Fibroblast of the conjunctiva (primary cell): ENCODE measurements around the gene RCBTB2.
"Not testable (repeated sequence)": the region's sequence is repeated elsewhere in the genome, so short reads cannot be mapped to it uniquely, and the experiment has no call there.

Source experiments
- DNase-seq: peaks from one replicate; pipeline ENCODE4 v3.0.0-alpha.2; 2010; ENCODE audit warnings: low read depth

RCBTB2 gene

DNA sequence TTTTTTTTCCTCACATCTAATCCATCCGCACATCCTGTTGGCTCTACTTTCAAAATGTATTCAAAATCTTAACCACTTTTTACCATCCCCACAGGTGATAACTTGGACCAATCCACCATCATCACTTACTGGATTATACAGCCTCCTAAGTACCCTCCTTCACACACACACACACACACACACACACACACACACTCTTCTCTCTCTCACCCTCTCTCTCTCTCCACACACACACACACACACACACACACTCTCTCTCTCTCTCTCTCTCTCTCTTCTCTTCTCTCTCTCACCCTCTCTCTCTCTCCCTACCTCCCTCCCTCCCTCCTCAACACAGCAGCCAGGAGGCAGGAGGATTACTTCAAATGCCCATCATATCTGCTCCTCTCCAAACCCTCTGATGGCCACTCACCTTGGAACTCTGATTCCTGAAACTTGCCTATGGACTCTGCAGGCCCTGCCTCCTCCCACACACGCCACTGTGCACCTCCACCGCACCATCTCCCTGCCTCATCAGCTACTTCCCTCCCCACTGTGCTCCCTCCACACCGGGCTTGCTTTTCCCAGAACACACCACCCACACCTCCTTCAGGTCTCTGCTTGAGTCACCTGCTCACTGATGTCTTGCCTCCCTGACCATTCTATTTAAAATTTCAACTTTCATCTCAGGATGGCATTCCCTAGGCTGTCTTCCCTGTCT lies 39.7 kb downstream of the RCBTB2 start:
- no peak for DNase-seq

GRCh38 chr13:48492470-48493065 lies 40.3 kb downstream of the RCBTB2 start:
- DNase-seq: no peak

- DNase-seq: no peak
Observed at GRCh38 chr13:48492096-48492440, 40.8 kb downstream of the RCBTB2 start.

DNA sequence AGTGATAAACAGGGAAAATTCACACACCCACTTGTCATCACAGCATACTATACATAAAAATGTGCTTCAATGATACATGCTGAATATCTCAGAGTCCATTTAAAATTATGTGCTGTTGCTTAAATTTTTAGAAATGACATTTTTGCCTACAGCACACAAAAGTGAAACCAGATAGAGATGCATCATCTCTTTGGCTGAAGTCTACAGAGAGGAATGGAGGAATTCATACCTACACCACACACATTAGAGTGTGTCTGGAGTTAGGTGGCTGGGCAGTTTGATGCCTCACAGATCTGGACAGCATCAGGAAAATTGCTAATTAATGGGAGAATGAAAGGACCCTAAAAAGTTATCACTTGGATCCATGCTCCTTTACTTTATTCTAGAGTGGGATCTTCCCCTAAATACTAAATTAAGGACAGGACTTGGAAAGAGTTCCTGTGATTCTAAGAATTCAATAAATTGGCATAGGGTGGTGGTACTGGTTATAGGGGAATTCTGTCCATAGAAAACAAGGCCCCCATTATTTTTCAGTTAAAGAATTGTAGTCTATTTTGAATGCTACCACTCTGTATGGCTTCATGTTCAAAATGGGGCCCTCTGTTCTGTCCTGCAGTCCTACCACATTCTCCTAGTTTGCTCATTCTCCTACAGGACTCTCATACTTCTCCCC lies 41.3 kb downstream of the RCBTB2 start:
- DNase-seq: no peak

DNA sequence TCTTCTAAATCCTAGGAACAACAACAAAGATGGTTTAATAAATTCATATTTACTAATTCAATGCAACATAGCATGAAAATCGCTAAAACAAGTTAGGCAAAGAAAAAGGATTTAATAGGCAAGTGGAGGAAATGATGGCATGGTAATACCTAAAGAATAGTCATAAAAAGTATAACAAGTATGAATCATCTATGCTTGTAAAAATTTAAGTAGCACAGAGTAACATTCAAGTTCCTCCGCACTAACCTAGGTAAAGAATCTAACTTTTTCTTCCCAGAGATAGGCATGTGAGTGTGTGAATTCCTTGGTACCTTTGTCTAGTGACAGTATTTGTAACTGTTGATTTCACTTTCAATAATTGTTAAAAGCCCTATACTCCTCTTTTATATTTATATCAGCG lies 42.6 kb downstream of the RCBTB2 start:
- DNase-seq: no peak

DNA sequence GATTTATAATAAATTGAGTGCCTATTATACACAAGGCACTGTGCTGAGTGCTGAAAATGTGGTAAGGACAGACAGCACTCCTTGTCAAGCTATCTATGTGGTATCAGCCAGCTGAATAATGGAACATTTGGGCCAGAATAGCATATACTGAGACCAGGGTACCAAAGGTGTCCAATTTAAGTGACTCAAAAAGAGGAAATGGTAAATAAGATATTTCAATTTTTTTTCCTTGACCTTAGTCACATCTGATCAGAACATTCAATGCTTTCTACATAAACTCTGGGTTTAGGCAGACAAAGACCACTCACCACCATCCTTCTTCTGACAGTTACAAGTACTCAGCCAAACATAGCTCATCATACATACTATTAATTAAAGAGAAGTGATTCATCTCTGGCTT lies 43.2 kb downstream of the RCBTB2 start:
- DNase-seq: no peak

DNA sequence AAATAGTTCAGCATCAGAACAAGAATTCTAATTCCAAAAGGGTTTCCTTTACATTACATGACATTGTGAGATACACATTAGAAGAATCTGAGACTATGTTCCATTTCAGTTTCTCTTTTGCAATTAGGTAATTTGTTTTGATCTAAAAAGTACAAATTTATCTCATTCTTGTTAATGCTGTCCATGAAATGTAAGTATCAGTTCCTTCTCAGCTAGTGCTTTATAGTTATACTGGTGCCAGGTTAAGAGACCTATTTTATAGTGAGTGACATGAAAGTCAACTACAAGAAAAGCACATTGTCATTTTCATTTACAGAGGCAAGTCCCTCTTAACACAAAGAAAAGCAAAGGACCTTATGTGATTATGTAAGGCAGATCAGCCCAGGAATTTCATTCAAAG lies 43.9 kb downstream of the RCBTB2 start:
- no peak for DNase-seq

DNA sequence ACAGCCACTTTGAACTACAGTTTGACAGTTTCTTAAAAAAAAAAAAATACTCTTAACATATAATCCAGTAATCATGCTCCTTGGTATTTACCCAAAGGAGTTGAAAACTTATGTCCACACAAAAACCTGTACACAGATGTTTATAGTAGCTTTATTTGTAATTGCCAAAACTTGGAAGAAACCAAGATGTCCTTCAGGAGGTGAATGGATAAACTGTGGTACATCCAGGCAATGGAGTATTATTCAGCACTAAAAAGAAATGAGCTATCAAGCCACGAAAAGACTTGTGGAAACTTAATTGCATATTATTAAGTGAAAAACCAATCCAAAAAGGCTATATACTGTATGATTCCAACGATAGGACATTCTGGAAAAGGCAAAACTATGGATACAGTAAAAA lies 44.9 kb downstream of the RCBTB2 start:
- DNase-seq: no peak

GRCh38 chr13:48486836-48487235 lies 46.0 kb downstream of the RCBTB2 start:
- DNase-seq: no peak

DNA sequence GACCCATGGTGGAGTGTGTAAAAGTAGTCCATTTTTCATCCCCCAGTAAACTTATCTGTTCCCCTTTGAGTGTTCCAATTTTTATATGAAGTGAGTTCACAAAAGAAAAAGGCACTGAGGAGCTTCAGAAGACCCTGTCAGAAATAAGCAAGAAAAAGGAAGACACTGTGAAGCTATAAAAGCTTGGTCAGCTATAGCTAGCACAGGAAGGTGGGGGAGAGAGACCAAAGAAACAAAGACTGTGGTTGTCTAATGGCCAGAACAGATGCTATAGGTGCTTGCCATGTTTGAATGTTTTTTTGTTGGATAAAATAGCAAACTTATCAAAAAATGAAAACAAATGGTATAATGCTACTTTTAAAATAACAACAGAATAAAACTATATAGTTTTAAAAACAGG lies 46.5 kb downstream of the RCBTB2 start:
- DNase-seq: no peak

DNA sequence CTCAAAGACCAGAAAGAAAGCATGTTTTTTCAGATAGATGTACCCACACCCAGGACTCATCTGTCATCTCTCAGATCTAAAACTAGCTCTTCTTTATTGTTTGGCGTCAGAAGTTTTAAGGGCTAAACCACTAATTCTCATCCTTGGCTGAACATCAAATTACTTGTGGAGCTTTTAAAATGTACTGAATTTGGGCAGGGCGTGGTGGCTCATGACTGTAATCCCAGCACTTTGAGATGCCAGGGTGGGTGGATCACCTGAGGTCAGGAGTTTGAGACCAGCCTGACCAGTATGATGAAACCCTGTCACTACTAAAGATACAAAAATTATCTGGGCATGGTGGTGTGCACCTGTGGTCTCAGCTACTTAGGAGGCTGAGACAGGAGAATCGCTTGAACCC lies 47.4 kb downstream of the RCBTB2 start:
- DNase-seq: no peak

GRCh38 chr13:48483575-48483974 lies 49.3 kb downstream of the RCBTB2 start:
- DNase-seq: no peak

- DNase-seq: peak; percentile 29
Observed at GRCh38 chr13:48478391-48478790, 54.5 kb downstream of the RCBTB2 start.

GRCh38 chr13:48477191-48477855 lies 55.6 kb downstream of the RCBTB2 start:
- DNase-seq: no peak

- DNase-seq: no peak
Observed at GRCh38 chr13:48476686-48477085, 56.2 kb downstream of the RCBTB2 start.

DNA sequence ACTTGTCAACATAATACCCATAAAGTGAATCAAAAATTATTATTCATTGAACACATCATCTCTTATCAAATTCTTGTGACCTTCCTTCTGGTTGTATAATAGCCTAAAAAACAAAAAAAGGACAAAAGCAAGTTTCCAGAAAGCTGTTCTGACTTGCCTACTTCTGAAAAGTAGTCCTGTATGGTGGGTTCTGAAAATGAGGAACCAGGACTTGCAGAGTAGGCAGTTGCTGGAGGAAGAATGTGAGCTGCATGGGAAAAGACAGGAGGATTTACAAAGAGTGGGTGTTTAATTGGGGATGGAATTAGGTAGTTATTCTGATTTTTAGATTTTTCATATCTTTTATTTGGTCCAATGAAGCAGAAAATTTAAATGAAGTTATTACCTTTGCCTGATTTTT lies 56.7 kb downstream of the RCBTB2 start:
- DNase-seq: no peak

GRCh38 chr13:48475230-48475629 lies 57.6 kb downstream of the RCBTB2 start:
- DNase-seq: no peak

- DNase-seq: no peak
Observed at GRCh38 chr13:48457578-48458242, 75.2 kb downstream of the RCBTB2 start.

DNA sequence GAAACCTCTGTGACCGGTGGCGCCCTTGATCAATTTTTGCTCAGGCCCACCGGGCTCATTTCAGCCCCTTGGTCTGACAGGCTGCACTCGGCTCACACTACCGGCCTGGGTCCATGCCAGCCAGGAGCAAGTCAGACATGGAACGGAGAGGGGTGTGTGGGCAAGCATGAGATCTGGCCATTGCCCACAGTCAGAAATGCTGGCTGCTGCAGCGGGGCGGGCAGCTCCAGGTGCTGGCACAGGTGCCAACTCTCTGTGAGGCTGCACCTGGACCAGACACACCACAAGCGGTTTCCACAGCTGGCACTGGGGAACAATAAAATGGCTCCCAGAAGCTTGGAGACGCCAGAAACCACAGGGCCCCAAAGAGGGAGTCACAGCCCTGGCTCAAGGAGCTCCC lies 76.3 kb downstream of the RCBTB2 start:
- no peak for DNase-seq

GRCh38 chr13:48451196-48451595 lies 81.7 kb downstream of the RCBTB2 start:
- DNase-seq: not testable (repeated sequence)

DNA sequence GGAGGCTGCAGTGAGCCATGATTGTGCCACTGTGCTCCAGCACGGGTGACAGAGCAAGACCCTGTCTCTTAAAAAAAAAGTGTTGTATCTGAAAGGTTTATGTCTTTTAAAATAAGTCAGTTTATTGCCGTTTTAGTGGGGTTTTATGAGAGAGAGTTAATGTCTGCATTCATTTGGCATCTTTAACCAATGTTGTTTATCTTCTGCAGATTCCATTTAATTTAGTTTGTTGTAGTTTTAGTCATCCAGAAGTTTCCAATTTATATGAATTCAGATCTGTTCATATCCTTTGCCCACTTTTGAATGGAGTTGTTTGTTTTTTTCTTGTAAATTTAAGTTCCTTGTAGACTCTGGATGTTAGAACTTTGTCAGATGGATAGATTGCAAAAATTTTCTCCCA lies 83.2 kb downstream of the RCBTB2 start:
- no peak for DNase-seq

DNA sequence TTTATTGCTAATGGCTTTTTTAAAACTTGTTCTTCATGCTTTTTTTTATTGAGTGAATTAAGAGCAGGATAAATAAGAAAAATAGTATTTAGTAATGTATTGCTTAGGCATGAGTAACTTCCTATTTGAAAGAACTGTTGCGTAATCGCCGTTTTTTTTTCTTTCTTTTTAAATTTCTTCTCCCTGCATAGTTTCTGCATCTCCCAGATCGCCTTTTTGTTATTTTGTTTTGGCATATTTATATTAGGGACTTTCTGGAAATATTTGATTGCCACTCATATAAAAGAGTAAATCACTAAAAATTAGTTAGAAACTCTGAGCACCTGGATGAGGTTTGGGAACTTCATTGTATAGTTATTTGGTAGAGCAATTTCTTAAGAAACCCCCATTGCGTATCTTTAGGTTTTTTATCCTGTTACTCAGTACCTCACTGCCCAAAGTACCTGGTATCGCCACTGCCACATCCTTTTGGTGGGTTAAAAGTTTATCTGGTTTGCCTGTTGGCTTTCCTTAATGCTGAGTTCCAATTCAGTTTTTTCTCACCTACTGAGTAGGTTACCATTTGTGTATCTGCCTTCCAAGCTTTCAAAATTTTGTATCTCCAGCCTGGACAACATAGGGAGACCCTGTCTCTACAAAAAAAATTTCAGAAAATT lies 83.8 kb downstream of the RCBTB2 start:
- DNase-seq: peak; percentile 42
